Left colon (tissue), 2 donors: Measurements from ENCODE around the gene ARID3A. TPM values are rescaled to one million over a fixed set of nuclear protein-coding genes. Genes with fewer than 3 reads are reported as not detected.
A peak's percentile ranks its signal among the peaks of the same experiment; 100 is the strongest.

Source experiments
- ATAC-seq: fragments of 200-7000 bp; cut with Tn5 transposase; one replicate; pipeline ENCODE4 v1.9.1; 2020; ENCODE audit warnings: mild to moderate bottlenecking, moderate library complexity
- DNase-seq, 2 donors: peaks; one replicate each; pipeline ENCODE4 v3.0.0-alpha.2; 2020
- intact Hi-C, 2 donors: fragments of 100-400 bp; cut with DNase I in 1 of 2; cut with micrococcal nuclease in 1 of 2; formaldehyde crosslinking; loops; one replicate each; pipeline versions ENCODE4 v1.11.2 to v1.14.0; 2022; cut with DNase I, micrococcal nuclease
- total RNA-seq, 2 donors: library from RNA; stranded (reverse); fragmentation: NEBNext Ultra II Directional; extraction: Animal tissue kit (Norgen Biotek cat#: 25700); gene quantifications; one replicate each; pipeline ENCODE4 v1.2.1, GENCODE V29; 2021
- donor health status: DM: no; HTN: no; CAD: no.
- donor health status: DM: yes; HTN: yes; CAD: no.

ARID3A gene
- total RNA-seq, 2 donors from 2014 or later: 10.7 to 11.6 TPM

DNA sequence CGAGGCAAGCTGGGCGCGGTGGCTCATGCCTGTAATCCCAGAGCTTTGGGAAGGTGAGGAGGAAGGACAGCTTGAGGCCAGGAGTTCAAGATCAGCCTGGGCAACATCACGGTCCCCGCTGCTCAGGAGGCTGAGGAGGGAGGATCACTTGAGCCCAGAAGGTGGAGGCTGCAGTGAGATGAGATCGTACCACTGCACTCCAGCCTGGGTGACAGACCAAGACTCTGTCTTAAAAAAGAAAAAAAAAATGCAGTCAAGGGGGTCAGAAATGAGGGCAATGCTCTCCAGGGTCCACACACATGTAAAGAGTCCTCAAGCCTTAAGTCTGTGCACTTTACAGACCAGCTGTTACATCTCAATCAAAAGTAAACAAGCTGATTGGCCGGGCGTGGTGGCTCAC, 21.3 kb upstream of the ARID3A start:
- DNase-seq: no peak
- intact Hi-C loops: no loop called here
- ATAC-seq: no peak

DNA sequence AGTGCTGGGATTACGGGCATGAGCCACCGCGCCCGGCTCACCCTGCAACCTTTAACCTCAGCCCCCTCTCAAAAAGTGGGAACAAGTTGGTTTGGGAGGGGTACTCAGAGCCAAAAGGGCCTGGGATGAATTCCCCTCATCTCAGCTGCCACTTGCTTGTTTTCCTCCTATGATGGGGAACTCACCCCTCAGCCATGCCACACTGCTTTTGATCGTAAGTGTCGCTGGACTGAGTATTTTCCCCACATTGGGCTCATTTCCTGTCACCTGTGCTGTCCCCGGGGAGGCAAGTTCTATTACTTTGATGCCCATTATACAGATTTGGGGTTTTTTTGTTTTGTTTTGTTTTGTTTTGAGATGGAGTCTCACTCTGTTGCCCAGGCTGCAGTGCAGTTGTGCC, 19.4 kb upstream of the ARID3A start:
- no peak for ATAC-seq
- intact Hi-C loops: no loop called here
- DNase-seq: no peak

DNA sequence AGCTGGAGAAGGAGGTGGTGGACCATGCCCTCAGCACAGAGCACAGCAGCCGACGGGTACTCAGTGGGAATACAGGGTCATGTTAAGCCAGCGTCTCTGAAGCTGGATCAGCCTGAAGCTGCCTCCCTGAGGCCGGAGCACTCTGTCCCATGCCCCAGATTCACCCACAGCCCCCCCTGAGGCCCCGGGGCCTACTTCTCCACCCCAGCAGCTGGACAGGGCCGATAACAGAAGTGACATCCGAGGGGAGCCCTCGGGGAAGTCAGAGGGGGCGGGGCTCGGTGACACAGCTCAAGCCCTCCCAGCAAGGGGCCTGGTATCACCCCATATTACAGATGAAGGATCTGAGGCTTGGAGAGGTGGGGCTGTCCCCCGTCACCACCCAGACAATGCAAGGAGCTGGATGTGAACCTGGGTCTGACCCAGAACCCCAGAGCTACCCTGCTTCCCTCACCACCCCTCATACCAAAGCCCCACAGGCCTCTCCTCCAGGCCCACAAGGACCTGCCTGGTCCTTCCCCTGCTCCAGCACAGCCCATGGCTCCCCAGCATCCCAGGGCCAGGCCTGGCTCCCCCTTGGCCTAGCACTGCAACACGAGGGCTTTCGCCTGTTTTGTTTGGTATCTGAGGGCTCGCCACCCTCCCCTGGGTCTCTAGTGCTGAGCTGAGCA, 18.5 kb upstream of the ARID3A start:
- ATAC-seq: no peak
- intact Hi-C loops: no loop called here
- DNase-seq: peak in 1 of 2 donors; percentile 52

- intact Hi-C loops: no loop called here
- no peak for DNase-seq
- ATAC-seq: no peak
Observed at GRCh38 chr19:911197-912033, 14.4 kb upstream of the ARID3A start.

- ATAC-seq (no peak), DNase-seq (peak in 1 of 2 donors; percentile 62)
- intact Hi-C loops: no loop called here
Observed at GRCh38 chr19:912181-913079, 13.4 kb upstream of the ARID3A start.

- DNase-seq (peak; percentile 77 to 88), ATAC-seq (peak; percentile 64)
- intact Hi-C loops: no loop called here
Observed at GRCh38 chr19:913080-913748, 12.6 kb upstream of the ARID3A start, which contains the start of gene R3HDM4. Gene R3HDM4 (minus strand): TSS chr19:913219. CDS start chr19:913157, 62 bp downstream.

DNA sequence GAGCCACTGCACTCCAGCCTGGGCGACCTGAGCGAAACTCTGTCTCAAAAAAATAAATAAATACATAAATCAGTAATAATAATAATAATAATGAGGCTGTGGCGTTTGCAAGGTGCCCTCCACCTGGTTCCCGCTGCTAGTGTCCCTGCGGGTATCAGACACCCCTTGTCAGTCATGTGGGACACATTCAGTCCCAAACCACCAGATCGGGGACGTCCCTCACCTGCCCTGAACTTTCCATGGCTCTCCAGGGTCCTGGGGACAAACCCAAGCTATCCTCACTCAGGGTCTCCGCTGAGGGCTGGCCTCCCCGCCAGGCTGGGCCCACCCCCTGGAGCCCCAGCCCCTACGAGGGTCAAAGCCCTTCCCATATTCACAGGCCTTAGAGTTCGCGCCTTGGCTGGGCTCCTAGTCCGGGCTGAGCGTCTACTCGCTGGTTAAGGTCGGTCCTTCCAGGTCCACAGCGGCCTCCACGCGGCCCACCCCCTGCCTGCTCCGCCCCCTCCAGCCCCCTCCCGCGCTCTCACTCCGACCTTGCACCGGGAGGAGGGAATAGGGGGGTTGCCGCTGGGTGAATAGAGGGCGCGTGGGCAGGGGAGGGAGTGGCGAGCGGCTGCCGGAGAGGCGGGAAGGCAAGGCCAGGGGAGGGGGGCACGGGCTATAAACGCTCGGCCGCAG, 9.1 kb upstream of the ARID3A start:
- DNase-seq: no peak
- intact Hi-C loops: loop anchor here in 1 of 2 donors (5.0 kb wide), 1 partner anchor 54 kb away; no protein-coding TSS in a partner anchor
- no peak for ATAC-seq

DNA sequence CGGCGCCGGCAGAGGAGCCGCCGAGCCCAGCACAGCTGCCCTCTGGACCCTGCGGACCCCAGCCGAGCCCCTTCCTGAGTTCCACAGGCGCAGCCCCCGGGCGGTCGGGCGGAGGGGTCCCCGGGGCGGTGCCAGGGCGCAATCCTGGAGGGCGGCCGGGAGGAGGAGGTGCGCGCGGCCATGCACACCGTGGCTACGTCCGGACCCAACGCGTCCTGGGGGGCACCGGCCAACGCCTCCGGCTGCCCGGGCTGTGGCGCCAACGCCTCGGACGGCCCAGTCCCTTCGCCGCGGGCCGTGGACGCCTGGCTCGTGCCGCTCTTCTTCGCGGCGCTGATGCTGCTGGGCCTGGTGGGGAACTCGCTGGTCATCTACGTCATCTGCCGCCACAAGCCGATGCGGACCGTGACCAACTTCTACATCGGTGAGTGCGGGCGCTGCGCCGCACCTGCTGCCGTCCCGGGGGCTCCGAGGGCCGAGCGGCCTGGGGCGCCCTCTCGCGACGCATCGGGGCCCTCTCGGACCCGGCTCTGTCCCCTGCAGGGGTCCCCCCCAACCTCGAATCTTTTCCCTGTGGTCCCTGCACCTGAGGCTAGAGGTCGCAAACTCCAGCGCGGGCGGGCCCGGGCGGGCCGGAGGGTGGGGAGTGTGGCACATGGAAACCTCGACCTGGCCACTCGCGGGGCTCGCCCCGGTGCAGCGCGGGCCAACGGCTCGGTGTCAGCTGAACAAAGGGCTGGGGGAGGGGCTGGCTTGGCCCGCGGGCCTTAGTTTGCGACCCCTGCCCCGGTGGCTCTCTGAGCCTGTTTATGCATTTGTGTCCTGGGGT, 8.3 kb upstream of the ARID3A start, which contains the start of gene KISS1R:
TSS of gene KISS1R (plus strand) at position 11 of the 829 bp plus-strand sequence. CDS start at position 181, 170 bp downstream.
- DNase-seq (peak; percentile 29 to 53), ATAC-seq (peak; percentile 17)
- intact Hi-C loops: loop anchor here in 1 of 2 donors (5.0 kb wide), 1 partner anchor 55 kb away; no protein-coding TSS in a partner anchor

DNA sequence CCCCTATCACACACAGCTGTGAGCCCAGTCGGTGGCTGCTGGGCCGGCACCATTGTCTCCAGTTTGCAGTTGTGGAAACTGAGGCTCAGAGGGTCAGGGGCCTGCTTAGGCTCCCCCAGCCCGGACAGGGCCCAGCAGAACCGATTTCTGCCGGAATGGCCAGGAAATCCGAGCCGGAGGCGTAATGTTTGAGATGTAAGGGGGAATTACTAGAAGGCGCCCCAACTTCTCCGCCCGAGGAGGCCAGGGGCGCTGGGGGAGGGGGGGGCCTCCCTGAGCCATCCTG, 7.7 kb upstream of the ARID3A start:
- intact Hi-C loops: loop anchor here in 1 of 2 donors (5.0 kb wide), 1 partner anchor 56 kb away; no protein-coding TSS in a partner anchor
- no peak for ATAC-seq
- DNase-seq: no peak

DNA sequence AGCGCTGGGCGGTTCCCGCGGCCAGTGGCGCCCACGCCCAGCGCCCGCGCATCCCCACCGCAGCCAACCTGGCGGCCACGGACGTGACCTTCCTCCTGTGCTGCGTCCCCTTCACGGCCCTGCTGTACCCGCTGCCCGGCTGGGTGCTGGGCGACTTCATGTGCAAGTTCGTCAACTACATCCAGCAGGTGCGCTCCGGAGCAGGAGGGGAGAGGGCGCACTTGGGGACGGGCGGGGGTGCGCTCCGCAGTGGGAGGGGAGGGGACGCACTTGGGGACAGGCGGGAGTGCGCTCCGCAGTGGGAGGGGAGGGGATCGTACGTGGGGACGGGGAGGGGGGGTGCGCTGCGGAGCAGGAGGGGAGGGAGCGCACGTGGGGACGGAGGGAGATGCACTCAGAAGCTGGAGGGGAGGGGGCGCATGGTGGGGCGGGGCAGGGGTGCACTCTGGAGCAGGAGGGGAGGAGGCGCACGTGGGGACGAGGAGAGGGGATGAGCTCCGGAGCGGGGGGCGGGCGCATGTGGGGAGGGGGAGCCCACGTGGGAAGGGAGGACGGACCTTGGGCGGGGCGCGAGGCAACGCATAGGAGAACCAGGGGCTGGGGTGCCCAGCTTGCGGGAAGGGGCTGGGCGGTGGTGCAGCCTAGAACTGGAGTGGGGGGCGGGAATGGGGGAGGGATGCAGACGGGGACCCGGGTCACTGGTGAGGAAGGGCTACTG, 7.2 kb upstream of the ARID3A start:
- DNase-seq (peak in 1 of 2 donors; percentile 30), ATAC-seq (no peak)
- intact Hi-C loops: loop anchor here in 1 of 2 donors (5.0 kb wide), 1 partner anchor 56 kb away; no protein-coding TSS in a partner anchor

- peak in 1 of 2 donors; percentile 60 for DNase-seq
- intact Hi-C loops: loop anchor here (2.0 to 5.0 kb wide), 4 partner anchors 57 to 147 kb away; partner anchors contain the start of gene WDR18 (in 2 of the 2)
- ATAC-seq: peak; percentile 60
Observed at GRCh38 chr19:919199-920050, 6.4 kb upstream of the ARID3A start.

GRCh38 chr19:920051-920864, 5.6 kb upstream of the ARID3A start:
- intact Hi-C loops: loop anchor here (2.0 to 5.0 kb wide), 3 partner anchors 57 to 148 kb away; partner anchors contain the start of gene WDR18 (in 2 of the 2)
- ATAC-seq: peak; percentile 12
- peak in 1 of 2 donors; percentile 36 for DNase-seq

DNA sequence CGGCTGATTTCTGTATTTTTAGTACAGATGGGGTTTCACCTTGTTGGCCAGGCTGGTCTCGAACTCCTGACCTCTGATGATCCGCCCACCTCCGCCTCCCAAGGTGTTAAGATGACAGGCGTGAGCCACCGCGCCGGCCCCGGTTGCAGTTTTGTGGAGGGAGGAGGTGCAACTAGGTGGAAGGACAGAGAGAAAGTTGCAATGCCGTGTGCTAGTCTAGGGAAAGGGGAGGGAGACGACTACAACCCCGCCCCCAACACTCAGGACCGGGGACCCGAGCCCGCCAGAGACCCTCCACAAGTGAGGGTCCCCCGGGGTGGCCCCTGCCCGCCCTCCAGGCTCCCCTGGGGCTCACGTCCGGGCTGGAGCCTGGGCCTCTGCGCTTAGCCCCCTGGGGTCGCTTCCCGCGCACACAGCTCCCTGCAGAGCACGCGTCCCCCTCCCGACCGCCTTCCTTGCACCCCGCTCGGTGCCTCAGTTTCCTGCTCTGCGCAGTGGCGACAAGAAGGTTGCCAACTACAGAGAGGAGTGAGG, 1.2 kb upstream of the ARID3A start:
- intact Hi-C loops: loop anchor here (5.0 kb wide), 2 partner anchors 58 to 152 kb away; partner anchors contain the start of gene WDR18 (in 2 of the 2)
- peak in 1 of 2 donors; percentile 46 for DNase-seq
- ATAC-seq: no peak

- intact Hi-C loops: no loop called here
- DNase-seq (peak; percentile 52 to 62), ATAC-seq (peak; percentile 62)
Observed at GRCh38 chr19:925087-925525, 729 bp upstream of the ARID3A start.
